GM06990 (cell line): ENCODE data around the gene LMF2.

Experiments used
- DNase-seq: peaks from one replicate; pipeline ENCODE4 v3.0.0-alpha.2; 2011; ENCODE audit not compliant: insufficient read length; ENCODE audit errors: extremely low read depth
- H3K27me3 ChIP-seq: replicated peaks from 2 replicates; pipeline ENCODE4 v1.6.0; 2011; ENCODE audit warnings: low read length; ENCODE audit not compliant: control insufficient read depth, insufficient read depth
- H3K36me3 ChIP-seq: 2 replicates; pipeline ENCODE4 v1.5.1; 2011; ENCODE audit warnings: low read length; ENCODE audit not compliant: control insufficient read depth, insufficient read depth
- H3K4me3 ChIP-seq: replicated peaks from 2 replicates; pipeline ENCODE4 v1.5.1; 2011; ENCODE audit warnings: low read depth, mild to moderate bottlenecking, control low read depth, low read length
- TF ChIP-seq, protein P1 (sequence below): IDR thresholded peaks from 2 replicates; pipeline ENCODE4 v1.5.1; 2011; ENCODE audit warnings: low read length, control low read depth, mild to moderate bottlenecking, inconsistent platforms; ENCODE audit not compliant: insufficient read depth, poor library complexity, severe bottlenecking

The LMF2 gene

DNA sequence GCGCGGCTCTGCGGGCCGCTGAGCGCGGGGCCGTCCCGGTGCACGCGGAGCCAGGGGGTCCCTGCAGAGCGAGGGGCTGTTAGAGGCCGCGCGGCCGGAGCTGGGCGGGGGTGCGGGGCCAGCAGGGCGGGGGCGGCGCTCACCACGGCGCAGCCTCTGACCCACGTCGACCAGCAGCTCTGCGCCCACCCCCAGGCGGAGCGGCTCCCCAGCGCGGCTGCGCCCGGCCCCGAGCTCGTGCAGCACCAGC is 18.3 kb upstream of the LMF2 start:
- peak overlapping the region; percentile 78 for H3K4me3 ChIP-seq
- H3K27me3 ChIP-seq = no peaks in the 10 kb centered on the region
- TF ChIP-seq, protein P1, sequence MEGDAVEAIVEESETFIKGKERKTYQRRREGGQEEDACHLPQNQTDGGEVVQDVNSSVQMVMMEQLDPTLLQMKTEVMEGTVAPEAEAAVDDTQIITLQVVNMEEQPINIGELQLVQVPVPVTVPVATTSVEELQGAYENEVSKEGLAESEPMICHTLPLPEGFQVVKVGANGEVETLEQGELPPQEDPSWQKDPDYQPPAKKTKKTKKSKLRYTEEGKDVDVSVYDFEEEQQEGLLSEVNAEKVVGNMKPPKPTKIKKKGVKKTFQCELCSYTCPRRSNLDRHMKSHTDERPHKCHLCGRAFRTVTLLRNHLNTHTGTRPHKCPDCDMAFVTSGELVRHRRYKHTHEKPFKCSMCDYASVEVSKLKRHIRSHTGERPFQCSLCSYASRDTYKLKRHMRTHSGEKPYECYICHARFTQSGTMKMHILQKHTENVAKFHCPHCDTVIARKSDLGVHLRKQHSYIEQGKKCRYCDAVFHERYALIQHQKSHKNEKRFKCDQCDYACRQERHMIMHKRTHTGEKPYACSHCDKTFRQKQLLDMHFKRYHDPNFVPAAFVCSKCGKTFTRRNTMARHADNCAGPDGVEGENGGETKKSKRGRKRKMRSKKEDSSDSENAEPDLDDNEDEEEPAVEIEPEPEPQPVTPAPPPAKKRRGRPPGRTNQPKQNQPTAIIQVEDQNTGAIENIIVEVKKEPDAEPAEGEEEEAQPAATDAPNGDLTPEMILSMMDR = no peak
- H3K36me3 ChIP-seq = peaks cover 30% of the 10 kb centered on the region
- DNase-seq = no peak

DNA sequence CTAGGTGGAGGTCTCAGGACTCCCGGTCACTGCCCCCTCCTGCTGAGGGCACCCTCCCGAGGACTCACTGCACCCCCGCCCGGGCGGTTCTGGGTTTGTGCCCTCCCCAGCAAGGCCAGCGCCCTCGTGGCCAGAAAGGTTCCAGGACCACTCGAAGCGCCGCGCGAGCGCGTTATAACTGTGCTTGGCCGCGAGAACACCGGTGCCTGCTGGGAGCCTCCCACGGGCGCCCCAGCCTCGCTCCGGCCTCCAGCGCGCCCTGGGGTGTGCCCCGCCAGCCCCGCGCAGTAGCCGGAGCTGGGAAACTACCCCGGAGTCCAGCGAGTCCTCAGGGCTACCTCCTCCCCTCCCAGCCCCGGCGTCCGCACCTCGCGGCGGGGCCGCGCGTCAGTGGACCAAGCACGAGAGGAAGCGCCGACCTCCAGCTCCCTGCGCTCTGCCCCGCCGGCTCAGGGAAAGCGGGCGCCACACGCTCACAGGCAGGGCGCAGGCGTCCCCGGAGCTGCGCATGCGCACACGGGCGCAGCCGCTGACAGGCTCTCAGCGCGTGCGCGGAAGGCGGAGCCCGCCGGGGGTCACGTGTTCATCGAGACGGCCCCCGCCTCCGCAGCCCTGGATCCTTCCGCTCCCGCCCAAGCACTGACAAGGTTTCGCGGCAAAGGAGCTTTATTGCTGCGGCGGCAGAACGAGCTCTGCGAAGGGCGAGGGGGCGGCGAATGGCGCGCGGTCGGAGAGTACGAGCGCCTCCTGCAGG is 17.8 kb upstream of the LMF2 start, which contains the start of gene SCO2:
Gene SCO2 (minus strand): TSS at position 495 of the 754 bp plus-strand sequence. CDS start 1,187 bp downstream, outside the sequence.
- Histone ChIP-seq H3K36me3 (peaks cover 31% of the 10 kb centered on the region), H3K4me3 (peak within 1 kb of the TSS; percentile 78), H3K27me3 (no peaks in the 10 kb centered on the region)
- TF ChIP-seq, protein P1 = peak; percentile 31
- DNase-seq = peak; percentile 100

DNA sequence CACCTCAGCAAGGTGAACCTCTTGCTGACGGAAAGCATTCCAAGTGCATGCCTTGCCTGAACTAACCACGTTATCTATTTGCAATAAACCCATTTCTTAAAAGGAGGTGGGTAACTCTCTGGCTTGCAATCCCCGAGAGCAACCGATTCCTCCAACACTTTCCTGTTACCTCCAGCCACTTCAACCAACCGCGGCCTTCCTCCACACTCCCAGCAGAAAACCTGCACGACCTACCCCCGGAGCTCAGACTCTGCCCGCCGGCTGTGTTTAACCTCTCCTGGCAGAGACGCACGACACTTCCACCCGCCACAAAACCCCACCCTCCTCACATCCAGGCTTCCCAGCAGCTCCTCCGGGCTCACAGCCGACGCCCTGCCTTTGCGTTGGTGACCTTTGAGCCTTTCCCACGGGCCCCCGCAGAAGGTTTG is 17.2 kb upstream of the LMF2 start:
- Histone ChIP-seq H3K4me3 (peak overlapping the region; percentile 78), H3K36me3 (peaks cover 31% of the 10 kb centered on the region)

DNA sequence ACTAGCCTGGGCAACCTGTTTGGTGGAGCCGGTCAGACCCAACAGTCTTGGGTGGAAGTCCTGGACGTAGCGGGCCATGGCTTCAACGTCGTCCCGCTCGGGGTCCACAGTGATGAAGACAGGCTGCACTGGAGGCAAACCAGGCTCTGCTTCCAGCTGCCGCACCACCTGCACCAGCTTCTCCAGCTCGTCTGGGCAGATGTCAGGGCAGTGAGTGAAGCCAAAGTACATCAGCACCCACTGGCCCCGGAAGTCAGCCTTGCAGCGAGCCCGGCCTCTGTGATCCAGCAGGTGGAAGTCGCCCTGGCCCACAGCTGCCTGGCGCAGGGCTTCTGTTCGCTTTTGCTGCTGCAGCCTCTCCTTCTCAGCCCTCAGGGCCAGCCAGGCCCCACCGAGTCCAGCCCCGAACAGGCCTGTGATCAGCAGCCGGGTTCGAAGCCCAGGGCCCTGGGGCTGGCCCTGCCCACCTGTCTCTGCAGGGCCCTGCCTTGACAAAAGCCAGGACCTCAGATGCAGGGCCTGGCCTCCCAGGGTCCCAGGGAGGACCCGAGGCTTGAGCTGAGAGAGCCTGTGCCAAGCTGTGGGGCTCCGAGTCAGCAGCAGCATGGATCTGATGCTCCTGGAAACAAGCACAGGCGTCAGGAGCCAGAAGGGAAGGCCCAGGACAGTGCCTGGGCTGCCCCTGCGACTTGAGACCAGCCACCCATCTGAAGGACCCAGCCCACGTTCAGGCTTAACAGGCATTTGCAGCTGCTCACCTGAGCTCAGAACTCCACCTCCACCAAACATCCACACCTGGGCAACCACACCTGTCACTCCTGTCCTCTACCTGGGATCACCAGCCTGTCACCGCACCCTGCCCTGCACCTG is 16.5 kb upstream of the LMF2 start:
- TF ChIP-seq, protein P1 = no peak
- H3K4me3 ChIP-seq = peak overlapping the region; percentile 78
- H3K36me3 ChIP-seq = peaks cover 34% of the 10 kb centered on the region
- no peaks in the 10 kb centered on the region for H3K27me3 ChIP-seq
- no peak for DNase-seq

More for the DNA sequence above, 17.2 kb upstream of the LMF2 start:
- no peak for DNase-seq
- TF ChIP-seq, protein P1 = no peak
- no peaks in the 10 kb centered on the region for H3K27me3 ChIP-seq

DNA sequence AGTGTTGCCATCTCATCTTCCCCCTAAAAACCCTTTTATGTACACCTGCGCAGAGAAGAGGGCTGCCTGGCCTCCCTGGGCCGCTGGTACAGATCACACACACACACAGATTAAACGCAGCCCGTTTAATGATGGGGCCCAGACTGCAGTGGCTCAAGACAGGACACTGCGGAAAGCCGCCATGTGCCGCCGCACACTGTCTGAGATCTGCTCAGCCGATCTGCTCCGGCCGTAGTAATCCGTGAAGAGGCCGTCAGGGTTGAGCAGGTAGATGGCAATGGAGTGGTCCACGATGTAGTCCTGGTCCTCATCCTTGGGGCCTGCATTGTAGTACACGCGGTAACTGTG is 15.9 kb upstream of the LMF2 start:
- Histone ChIP-seq H3K36me3 (peaks cover 39% of the 10 kb centered on the region), H3K4me3 (no peak overlapping the region)

More for the DNA sequence above, 15.9 kb upstream of the LMF2 start:
- TF ChIP-seq, protein P1 = no peak
- H3K27me3 ChIP-seq = no peaks in the 10 kb centered on the region
- no peak for DNase-seq
